K562 (cell line): ENCODE data around the gene NOSIP. TPM values are rescaled to one million over a fixed set of nuclear protein-coding genes. Genes with fewer than 3 reads are reported as not detected.

ENCODE experiments used
- ARID4B ChIP-seq: sonication (generic); formaldehyde crosslinking; IDR thresholded peaks from 2 replicates; pipeline ENCODE4 v1.8.0; 2022; ENCODE audit warnings: mild to moderate bottlenecking, missing genetic modification reagents
- BHLHE40 ChIP-seq: IDR thresholded peaks from 2 replicates; pipeline ENCODE4 v1.6.1; 2011; ENCODE audit warnings: low read length, improper control_type of control experiment
- CAMTA2 ChIP-seq: fragments of 250-450 bp; sonication (Bioruptor Pico); conservative IDR thresholded peaks from 2 replicates; pipeline ENCODE4 v1.5.1; 2022
- FOXO4 ChIP-seq: fragments of 450-650 bp; formaldehyde crosslinking; IDR thresholded peaks from 2 replicates; pipeline ENCODE4 v1.4.0; 2020; ENCODE audit warnings: mild to moderate bottlenecking, moderate library complexity
- GATAD2A ChIP-seq: fragments of 450-650 bp; IDR thresholded peaks from 2 replicates; pipeline ENCODE4 v1.6.1; 2017
- KDM4B ChIP-seq, 2 experiments: fragments of 450-650 bp in 1 of 2; sonication (generic) in 1 of 2; IDR thresholded peaks; 2 replicates each; pipeline ENCODE4 v1.6.1; 2016 to 2017; ENCODE audit warnings: borderline replicate concordance in 2 of 2, antibody characterized with exemption in 1 of 2, low read depth in 1 of 2, mild to moderate bottlenecking in 1 of 2
- MITF ChIP-seq: IDR thresholded peaks from 2 replicates; pipeline ENCODE4 v1.6.1; 2014; ENCODE audit warnings: antibody characterized with exemption
- NEUROD1 ChIP-seq: fragments of 150-350 bp; IDR thresholded peaks from 2 replicates; pipeline ENCODE4 v1.6.1; 2014; ENCODE audit warnings: borderline replicate concordance, low read length, low read depth; ENCODE audit not compliant: partially characterized antibody
- NR4A1 ChIP-seq, 2 experiments: fragments of 250-450 bp in 1 of 2; fragments of 450-650 bp in 1 of 2; sonication (Bioruptor Pico) in 1 of 2; IDR thresholded peaks; 2 replicates each; pipeline versions ENCODE4 v1.4.0 to v1.6.1; 2016 to 2020; ENCODE audit warnings: mild to moderate bottlenecking in 2 of 2, missing compliant biosample characterization in 1 of 2, missing genetic modification characterization in 1 of 2, moderate library complexity in 1 of 2
- RAD21 ChIP-seq, 2 experiments: fragments of 250-450 bp in 1 of 2; fragments of 450-650 bp in 1 of 2; sonication (Bioruptor Pico) in 1 of 2; formaldehyde crosslinking in 1 of 2; IDR thresholded peaks in 1 of 2; conservative IDR thresholded peaks in 1 of 2; 2 replicates each; pipeline versions ENCODE4 v1.4.0 to v1.8.0; 2020 to 2022; ENCODE audit warnings: mild to moderate bottlenecking in 2 of 2, moderate library complexity in 1 of 2
- RHOXF2B ChIP-seq: fragments of 250-450 bp; sonication (Bioruptor Pico); conservative IDR thresholded peaks from 2 replicates; pipeline ENCODE4 v1.5.1; 2021
- U2AF2 ChIP-seq: fragments of 200-400 bp; formaldehyde crosslinking; optimal IDR thresholded peaks from 2 replicates; pipeline ENCODE3; 2017; ENCODE audit warnings: low read depth, mild to moderate bottlenecking, low read length
- ZBTB7A ChIP-seq: IDR thresholded peaks from 2 replicates; pipeline ENCODE4 v1.6.1; 2011; ENCODE audit warnings: low read depth, mild to moderate bottlenecking, low read length, moderate library complexity, borderline replicate concordance; ENCODE audit not compliant: control insufficient read depth
- ZNF165 ChIP-seq: fragments of 250-450 bp; sonication (Bioruptor Pico); IDR thresholded peaks from 2 replicates; pipeline ENCODE4 v1.4.0; 2020; ENCODE audit warnings: borderline replicate concordance
- ZNF696 ChIP-seq: fragments of 250-450 bp; sonication (Bioruptor Pico); conservative IDR thresholded peaks from 2 replicates; pipeline ENCODE4 v1.4.0; 2020; ENCODE audit warnings: mild to moderate bottlenecking, moderate library complexity
- ZNF740 ChIP-seq, 3 experiments: fragments of 200-800 bp in 1 of 3; sonication (Bioruptor generic) in 1 of 3; sonication (generic) in 1 of 3; formaldehyde crosslinking in 1 of 3; IDR thresholded peaks; 2 replicates each; pipeline versions ENCODE4 v1.6.1 to v1.8.0; 2016 to 2022; ENCODE audit warnings: mild to moderate bottlenecking in 2 of 3, missing compliant biosample characterization in 2 of 3, missing genetic modification characterization in 2 of 3, missing genetic modification reagents in 1 of 3
- ZSCAN29 ChIP-seq: fragments of 450-650 bp; IDR thresholded peaks from 2 replicates; pipeline ENCODE4 v1.6.1; 2017
- polyA plus RNA-seq, 8 experiments: library from polyadenylated mRNA; depleted of rRNA in 4 of 8; stranded (reverse) in 5 of 8; unstranded in 3 of 8; fragments of >200 nt; fragmentation: Nextera tagmentation in 2 of 8; fragmentation: Illumina TruSeq in 1 of 8; extraction: Ambion mirVana in 2 of 8; extraction: Trizol in 1 of 8; gene quantifications; 2 replicates each; pipeline versions ENCODE4 v1.2.1 to v1.2.3, GENCODE V29; 2011 to 2014; ENCODE audit warnings: inconsistent platforms in 1 of 8, missing spikeins in 1 of 8
- total RNA-seq, 7 experiments: library from RNA; depleted of rRNA in 6 of 7; stranded (reverse); fragments of >200 nt in 6 of 7; fragmentation: Illumina TruSeq in 2 of 7; extraction: Trizol in 2 of 7; gene quantifications; 2 replicates each; pipeline versions ENCODE4 v1.2.1 to v1.2.3, GENCODE V29; 2011 to 2021; ENCODE audit warnings: low replicate concordance in 1 of 7

The NOSIP gene
- total and polyA plus RNA-seq, 9 of the 15 experiments (the other 6 are each of a cell fraction or from before 2014, with no cell fraction given), result 14.4 to 153 (median 79.9) TPM

GRCh38 chr19:49592486-49593232 is 12.3 kb upstream of the NOSIP start (continued):
- TF ChIP-seq ZNF740 (CRISPR knock-in tag; IDR thresholded peaks at IDR 0.05), result no peak; the same call in 1 of the 2 replicates
- 0 out of 4 replicates have a peak, but pooled peaks of 1 of the 2 experiments have one; percentile 33 for TF ChIP-seq ZNF740 (tag; IDR thresholded peaks at IDR 0.05)
- no peak for TF ChIP-seq ZSCAN29
- no peak for TF ChIP-seq RHOXF2B (CRISPR knock-in tag)
- TF ChIP-seq NEUROD1, result no peak
- TF ChIP-seq U2AF2, result no peak
- TF ChIP-seq NR4A1 (CRISPR knock-in tag; IDR thresholded peaks at IDR 0.05), result no peak
- no peak for TF ChIP-seq NR4A1 (tag; IDR thresholded peaks at IDR 0.05)
- TF ChIP-seq ZNF165, result no peak
- TF ChIP-seq RAD21 (CRISPR knock-in tag; conservative IDR thresholded peaks at IDR 0.05 in 1 of 2, IDR thresholded peaks at IDR 0.05 in 1 of 2), result no peak
- no peak for TF ChIP-seq BHLHE40
- TF ChIP-seq ARID4B (CRISPR knock-in tag), result 0 out of 2 replicates have a peak, but pooled peaks have one; percentile 18
- TF ChIP-seq ZNF696 (CRISPR knock-in tag), result no peak
- TF ChIP-seq MITF, result no peak
- no peak for TF ChIP-seq CAMTA2 (CRISPR knock-in tag)
- no peak for TF ChIP-seq FOXO4 (CRISPR knock-in tag)
- TF ChIP-seq GATAD2A, result no peak
- TF ChIP-seq ZBTB7A, result no peak
- no peak for TF ChIP-seq KDM4B (IDR thresholded peaks at IDR 0.05; ENCODE audit: borderline replicate concordance in 2 of 2, low read depth in 1 of 2)
